Stimulated activated CD8-positive, alpha-beta memory T cell treated with anti-CD3 and anti-CD28 coated beads, Interleukin-7, amount 100 ng/mL, for 48 hours (primary cell): ENCODE data around the gene SAE1.
"Not testable (repeated sequence)": the region's sequence is repeated elsewhere in the genome, so short reads cannot be mapped to it uniquely, and the experiment has no call there.

Source experiments
- DNase-seq, 2 donors: peaks; one replicate each; pipeline ENCODE4 v3.0.0-alpha.2; 2020; ENCODE audit warnings: low read depth in 1 of 2; ENCODE audit errors: extremely low read depth in 1 of 2

Gene SAE1

DNA sequence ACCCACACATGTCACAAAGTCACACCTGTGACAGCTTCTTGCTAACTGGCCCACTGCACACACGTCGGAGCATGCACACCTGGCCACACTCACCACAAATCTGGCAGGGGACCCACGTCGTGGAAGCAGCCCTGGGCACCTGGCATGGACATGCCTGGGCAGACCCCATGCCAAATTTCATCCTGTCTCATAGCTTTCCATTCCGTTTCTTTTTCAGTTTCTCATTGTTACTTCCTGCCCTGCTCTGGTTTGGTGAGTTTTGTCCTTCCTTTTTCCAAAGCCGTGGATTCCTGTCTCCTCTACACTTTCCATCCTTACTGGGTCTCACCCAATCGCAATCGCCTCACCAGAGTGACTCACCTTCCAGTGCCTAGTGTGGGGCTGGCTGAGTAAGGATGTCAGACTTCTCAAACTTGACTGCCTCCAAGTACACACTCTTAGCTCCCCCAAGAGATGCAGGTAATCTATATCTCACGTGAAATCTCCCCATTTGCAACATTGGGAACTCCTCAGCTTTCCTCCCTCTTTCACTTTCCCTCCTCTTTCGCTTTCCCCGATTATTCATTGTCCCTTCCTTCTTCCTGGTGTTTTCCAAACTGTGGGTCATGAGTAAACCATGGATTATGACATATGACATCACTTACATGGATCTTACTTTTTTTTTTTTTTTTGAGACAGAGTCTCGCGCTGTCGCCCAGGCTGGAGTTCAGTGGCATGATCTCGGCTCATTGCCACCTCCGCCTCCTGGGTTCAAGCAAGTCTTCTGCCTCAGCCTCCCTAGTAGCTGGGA is 102.0 kb downstream of the SAE1 start:
- DNase-seq = no peak

DNA sequence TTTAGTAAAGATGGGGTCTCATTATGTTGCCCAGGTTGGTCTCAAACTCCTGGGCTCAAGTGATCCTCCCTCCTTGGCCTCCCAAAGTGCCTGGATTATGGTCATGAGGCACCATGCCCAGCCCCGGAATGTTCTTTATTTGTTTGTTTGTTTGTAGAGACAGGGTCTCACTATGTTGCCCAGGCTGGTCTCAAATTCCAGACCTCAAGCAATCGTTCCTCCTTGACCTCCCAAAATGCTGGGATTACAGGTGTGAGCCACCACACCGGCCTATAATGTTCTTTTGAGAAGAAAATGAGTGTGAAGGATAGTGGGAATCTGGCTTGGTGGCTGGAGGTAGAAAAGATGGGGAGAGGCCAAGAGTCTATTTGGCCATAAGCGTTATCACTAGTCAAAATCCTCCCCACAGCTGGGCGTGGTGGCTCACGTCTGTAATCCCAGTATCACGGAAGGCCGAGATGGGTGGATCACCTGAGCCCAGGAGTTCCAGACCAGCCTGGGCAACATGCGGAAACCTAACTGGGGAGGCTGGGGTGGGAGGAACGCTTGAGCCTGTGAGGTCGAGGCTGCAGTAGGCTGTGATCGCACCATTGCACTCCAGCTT is 105.5 kb downstream of the SAE1 start:
- DNase-seq = no peak

DNA sequence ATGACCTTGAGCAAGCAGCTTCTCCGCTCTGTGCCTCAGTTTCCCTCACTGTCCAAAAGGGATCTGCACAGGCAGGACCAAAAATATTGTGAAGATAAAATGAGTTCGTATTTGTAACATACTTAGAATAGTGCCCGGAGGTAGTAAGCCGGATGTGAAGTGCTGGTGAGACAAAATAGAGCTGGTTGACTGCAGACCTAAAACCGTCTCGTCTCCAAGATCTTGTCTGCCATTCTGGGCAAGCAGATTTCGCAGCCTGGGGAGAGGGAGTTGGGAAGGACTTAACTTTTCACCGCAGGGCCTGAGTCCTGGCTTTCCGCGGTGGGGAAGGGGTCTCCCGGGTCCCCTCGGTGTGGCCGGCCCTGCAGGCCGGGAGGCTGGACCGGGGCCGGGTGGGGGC is 108.5 kb downstream of the SAE1 start:
- DNase-seq = no peak

DNA sequence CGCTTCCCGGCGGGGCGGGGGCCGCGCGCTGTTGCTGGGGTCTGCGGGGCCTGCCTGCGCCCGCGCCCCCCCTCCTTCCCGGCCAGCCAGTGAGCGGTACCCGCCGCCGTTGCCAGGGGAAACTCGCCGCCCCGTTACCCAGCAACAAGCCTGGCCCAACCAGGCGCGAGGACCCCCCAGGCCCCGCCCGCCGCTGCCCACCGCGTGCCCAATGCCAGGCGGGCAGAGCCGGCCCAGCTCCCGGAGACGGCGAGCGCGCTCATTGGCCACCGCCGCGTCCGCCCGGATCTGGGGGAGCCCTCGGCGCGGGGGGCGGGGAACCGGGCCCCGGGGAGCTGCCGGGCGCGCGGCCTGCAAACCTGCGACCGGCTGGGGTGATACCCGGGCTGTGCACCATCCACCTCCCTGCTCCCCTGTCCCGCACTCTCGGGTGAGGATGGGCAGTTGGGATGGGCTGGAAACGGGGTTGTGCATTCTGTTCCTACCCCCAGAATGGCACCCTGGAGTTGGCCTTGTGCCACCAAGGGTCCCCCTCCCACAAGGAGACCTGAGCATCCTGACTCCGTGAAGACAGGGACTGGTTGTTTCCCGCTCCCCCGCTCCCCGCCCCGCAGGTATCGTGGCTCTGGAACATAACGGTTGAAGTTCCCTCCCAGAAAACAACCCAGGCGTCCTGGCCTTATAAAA is 109.1 kb downstream of the SAE1 start:
- no peak for DNase-seq

DNA sequence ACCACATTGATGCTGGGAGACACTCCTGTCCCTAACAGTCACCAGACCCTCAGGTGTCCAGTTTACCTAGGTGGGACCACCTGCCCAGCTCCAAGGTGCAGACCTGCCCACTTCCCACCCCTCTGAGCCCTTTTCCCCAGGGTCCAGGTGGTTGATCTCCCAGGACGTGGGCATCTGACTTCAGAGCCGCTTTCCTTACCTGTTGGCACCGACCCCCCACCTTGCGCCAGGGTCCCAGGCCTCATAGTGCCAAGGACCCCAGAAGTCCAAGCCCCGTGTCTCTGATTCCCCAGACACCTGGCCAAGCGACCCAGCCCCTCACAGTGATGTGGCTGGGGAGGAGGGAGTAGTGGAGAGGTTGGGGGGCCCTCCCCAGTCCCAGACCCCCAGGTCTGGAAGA is 109.9 kb downstream of the SAE1 start:
- DNase-seq = no peak

DNA sequence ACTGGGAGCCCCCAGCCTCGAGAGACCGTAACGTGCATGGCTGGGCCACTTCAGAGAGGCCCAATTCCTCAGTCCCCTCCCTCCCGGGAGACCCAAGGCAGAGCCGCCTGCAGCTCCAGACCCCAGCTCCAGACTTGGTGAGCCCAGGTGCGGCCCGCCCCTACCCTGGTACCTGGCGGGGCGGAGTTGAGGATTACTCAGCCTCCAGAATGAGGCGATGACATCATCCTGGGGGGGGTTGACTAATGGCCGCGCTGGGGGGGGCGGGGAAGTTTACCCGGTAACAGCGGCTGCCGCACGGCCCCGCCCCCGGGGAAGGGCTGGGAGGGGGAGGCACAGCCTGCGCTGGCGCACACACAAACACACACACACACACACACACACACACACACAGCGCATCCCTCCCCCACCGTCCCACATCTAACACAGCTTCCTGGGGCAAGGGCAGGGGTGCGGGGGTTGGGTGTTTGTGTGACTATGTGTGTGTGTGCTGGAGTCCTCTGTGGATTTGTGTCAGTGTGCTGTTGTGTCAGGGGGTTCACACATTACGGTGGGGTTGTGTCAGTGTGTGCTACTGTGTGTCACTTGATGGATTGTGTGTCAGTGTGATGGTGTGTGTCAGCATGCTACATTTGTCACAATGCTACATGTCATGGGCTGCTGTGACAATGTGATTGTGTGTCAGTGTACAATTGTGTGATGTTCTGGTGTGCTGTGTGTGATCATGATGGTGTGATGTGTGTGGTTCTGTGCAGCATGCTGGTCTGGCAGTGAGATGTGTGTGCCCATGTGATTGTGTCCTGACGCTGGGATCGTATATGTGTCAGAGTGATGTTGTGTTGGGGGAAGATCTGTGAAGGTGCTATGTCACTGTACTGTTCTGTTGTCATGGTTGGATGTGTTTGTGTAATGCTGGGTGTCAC is 110.6 kb downstream of the SAE1 start:
- peak in 1 of 2 donors; percentile 74 for DNase-seq

DNA sequence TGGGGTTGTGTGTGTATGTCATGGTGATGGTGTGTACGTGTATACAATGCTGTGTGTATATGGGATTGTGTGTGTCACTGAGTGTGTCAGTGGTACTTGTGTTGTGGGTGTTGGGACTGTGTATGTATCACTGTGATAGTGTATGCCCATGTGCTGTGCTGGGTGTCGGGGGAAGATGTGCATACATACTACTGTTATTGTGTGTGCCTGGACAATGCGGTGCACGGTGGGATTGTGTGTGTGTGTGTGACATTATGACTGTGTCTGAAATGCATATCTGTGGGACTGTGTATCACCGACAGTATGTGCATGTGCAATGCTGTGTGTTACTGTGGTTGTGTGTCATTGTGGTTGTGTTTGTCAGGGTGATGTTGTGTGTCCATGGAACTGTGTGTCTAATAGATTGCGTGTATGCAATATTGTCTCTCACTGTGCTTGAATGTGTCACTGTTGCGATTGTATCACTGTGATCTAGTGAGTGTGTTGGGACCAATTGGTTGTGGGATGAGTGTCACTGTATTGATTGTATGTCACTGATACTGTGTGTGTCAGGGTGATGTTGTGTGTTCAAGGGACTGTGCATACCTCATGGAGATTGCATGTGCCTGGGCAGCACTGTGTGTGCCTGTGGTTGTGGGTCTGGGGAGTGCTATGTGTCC is 111.4 kb downstream of the SAE1 start:
- DNase-seq = no peak

DNA sequence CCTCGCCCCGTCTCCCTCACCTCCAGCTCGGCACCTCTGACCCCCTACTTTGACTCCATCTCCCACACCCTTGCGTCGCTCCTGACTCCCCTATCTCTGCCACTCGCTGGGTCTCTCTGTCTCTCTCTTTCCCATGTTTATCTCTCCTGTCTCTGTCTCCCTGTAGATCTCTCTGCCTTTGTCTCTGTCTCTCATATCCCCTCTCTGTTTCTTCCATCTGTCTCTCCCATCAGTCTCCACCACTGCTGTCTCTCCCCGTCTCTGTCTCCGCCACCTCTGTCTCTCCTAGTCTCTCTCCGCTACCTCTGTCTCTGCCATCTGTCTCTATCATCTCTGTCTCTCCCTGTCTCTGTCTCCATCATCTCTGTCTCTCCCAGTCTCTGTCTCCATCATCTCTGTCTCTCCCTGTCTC is 112.7 kb downstream of the SAE1 start:
- DNase-seq = no peak

DNA sequence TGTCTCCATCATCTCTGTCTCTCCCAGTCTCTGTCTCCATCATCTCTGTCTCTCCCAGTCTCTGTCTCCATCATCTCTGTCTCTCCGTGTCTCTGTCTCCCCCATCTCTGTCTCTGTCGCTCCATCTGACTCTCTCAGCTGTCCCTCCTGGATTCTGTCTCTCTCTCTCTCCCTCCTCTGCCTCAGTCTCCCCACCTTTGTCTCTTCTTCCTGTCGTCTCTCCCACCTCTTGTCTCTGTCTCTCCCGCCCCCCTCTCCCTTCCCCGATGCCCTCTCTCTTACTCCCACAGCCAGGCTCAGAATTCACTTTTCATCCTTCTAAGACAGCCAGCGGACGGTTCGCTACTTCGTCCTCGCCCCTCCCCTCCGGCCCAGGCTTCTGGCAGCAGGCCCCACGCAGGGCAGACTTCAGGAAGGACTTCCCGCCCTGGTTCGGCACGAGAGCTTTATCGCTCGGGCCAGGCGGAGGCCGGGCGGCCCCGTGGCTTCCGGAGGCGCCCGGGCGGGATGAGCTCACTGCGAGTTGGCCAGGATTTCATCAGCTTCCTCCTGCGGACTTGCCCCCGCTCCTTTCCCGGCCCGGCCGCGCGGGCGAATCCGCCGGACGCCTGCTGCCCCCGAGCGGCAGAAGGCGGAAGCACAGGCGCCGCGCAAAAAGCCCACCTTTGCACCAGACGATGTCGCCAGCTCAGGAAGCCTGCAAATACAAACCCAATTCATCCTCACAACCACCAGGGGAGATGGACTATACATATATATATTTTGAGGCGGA is 113.3 kb downstream of the SAE1 start:
- DNase-seq = peak; percentile 89

DNA sequence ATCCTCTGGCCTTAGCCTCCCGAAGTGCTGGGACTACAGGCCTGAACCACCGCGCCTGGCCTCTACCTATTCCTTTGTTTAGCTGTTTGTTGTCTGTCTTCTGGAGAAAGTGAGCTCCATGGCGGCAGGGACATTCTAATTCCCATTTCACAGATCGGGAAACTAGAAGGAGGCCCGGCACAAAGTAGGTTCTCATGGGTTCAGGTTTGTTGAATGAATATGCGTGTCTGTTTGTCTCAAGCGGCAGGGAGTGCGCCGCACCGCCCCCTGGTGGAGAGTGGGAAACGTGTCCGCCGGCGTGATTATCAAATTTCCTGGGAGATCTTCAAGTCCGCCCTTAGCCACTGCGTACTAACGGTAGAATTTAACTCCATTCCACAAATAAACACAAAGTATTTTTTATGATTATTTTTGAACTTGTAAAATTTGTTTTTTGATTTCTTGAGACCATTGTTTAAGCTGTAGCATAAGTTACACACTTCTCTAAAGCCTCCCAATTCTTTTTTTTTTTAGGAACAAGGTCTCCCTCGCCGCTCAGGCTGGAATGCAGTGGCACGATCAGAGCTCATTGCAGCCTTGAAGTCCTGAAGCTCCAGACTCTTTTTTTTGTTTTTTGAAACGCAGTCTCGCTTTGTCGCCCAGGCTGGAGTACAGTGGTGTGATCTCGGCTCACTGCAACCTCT is 116.8 kb downstream of the SAE1 start:
- DNase-seq = no peak

DNA sequence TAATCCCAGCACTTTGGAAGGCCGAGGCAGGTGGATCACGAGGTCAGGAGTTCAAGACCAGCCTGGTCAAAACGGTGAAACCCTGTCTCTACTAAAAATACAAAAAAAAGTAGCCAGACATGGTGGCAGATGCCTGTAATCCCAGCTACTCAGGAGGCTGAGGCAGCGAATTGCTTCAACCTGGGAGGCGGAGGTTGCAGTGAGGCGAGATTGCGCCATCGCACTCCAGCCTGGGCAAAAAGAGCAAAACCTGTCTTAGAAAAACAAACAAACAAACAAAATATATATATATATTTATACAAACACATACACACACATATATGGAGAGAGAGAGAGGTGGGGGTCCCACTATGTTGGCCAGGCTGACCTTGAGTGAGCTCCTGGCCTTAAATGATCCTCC is 122.4 kb downstream of the SAE1 start:
- DNase-seq = not testable (repeated sequence)

DNA sequence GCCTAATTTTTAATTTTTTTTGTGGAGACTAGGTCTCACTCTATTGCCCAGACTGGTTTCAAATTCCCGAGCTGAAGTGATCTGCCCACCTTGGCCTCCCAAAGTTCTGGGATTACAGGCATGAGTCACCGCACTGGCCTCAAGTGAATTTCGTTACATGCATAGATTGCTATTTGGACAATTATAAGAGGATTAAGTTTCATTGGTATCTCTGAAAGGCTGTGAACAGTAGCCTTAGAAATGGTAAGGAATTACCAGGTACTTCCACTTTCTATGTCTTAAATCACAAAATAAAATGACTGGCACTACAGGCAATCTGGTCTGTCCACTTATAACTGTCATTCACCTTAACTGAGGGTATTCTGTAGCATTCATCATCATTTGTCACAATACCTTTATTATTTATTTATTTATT is 122.8 kb downstream of the SAE1 start:
- DNase-seq = no peak

DNA sequence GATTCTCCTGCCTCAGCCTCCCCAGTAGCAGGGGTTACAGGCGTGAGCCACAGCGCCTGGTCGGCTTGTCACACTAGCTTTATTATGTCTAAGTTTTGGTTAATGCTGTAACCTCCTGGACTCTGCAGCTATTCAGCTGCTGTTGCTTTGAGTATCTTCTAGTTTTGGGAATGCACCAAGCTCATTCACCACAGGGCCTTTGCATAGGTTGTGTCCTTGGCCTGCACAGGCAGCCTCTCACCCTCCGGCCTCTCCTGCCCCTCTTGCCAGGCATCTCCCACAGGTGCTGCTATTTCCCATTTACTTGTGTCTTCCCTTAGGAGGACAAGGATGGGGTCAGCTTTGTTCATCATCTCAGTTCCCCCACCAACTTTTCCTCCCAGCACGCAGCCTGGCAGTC is 123.3 kb downstream of the SAE1 start:
- no peak for DNase-seq

DNA sequence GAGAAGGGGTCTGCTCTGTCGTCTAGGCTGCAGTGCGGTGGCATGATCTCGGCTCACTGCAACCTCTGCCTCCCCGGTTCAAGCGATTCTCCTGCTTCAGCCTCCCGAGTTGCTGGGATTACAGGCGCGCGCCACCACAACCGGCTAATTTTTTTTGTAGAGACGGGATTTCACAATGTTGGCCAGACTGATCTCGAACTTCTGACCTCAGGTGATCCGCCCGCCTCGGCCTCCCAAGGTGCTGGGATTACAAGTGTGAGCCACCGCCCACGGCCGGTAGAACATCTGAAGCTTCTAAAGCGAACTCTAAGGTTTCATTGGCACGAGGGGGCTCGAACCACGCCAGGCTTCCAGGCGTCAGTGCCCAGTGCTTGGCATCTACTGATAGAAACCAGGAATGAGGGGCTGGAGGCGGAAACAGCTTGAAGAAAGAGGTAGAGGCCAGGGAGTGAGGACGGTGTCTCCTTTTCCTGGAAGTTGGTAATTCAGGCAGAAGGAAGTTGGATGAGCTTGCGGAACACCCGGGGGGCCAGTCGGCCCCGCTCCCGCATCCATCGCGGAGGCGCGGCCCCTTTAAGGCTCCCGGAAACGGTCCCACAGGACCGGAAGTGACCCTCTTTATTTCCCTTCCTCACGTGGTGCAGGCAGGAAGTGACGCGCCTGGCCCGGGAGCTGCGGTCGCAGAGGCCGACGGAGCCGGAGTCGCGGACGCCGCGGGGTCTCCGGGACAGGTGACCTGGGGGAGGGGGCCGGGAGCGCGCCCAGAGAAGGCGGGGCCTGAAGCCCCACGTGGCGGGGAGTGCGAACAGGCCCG is 125.5 kb downstream of the SAE1 start, which contains the start of gene CCDC9:
TSS of gene CCDC9 (plus strand) at position 647 of the 814 bp plus-strand sequence. CDS start 1,876 bp downstream, outside the sequence.
- peak; percentile 92 to 95 for DNase-seq

DNA sequence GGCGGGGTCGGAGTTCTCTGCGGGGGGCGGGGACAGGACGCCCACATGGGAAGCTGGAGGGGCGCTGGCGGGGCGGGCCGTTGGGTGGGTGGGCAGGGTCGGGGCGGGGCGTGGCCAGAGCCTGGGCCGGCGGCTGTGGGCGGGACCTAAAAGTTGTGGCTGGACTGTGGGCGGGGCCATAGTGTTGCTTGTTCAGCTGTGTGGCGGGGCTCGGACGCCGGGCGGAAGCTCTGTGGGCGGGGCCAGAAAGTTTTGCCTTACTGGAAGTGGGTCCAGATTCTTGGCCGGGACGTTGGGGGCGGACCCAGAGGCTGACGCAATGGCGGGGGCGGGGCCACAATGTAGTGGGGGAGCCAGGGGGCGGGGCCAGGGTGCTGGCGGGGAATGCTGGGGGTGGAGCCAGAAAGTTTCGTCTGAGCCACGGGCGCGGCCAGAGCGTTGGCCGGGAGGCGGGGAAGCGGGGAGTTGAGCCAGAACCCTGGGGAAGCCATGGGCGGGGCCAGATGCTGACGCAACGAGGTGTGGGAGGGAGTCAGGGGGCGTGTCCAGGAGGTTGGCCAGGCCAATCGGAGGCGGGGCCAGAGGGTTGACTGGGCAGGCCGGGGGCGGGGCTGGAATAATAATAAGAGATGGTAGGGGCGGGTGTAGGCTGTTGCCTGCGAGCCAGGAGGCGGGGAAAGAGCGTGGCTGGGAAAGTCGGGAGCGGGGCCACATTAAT is 126.2 kb downstream of the SAE1 start:
- DNase-seq = peak; percentile 99 to 100

DNA sequence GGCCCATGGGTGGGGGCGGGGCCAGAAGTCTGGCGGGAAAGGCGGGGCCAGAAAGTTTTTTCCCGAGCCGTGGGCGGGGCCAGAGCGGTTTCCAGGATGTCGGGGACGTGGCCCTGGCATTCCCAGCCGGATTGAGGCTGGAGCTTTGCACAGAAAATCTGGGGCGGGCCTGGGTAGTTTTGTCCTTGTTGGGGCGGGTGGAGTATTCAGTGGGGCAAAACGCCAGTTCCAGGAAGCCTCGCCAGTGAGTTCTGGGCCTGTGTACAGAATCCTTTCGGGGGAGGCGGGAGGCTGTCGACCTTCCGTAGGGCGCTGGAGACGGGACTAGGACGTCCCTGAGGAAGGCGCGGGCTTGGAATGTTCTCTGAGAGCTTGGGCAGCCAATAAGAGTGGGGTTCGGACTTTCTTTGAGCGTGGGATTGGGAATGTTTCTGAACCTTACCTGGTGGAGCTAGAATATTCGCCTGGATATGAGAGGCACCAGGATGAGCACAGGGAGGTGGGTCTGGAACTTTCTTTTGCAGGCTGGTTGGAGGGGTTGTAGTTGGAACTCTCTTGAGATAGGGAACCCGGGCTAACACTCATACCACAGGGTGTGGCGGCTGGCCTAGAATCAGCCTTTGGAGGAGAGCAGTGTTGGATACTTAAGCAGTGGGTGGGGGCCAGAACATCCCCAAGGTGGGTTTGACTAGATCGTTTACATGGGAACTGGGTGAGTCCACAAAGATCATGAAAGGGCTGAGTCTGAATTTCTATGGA is 127.0 kb downstream of the SAE1 start:
- no peak for DNase-seq

DNA sequence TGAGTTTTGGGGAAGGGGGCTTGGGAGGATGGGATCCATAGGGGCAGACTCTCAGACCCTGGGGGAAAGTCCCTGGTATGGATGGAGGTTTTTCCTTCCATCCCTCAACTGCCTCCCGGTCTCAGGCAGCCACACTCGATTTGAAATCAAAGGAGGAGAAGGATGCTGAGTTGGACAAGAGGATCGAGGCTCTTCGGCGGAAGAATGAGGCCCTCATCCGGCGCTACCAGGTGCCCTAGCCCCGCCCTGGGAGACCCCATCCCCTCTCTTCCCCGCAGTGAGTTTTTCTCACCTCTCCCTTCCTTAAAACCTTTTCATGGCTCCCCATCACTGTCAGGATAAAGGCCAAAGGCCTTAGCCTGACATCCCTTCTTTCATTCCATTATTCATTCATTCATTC is 127.8 kb downstream of the SAE1 start:
- DNase-seq = no peak
